Uterus (tissue), 4 donors: ENCODE results near the gene SH3PXD2B. TPM values are rescaled to one million over a fixed set of nuclear protein-coding genes. Genes with fewer than 3 reads are reported as not detected.
"Not testable (repeated sequence)": the region's sequence is repeated elsewhere in the genome, so short reads cannot be mapped to it uniquely, and the experiment has no call there.

Experiments
- DNase-seq, 2 donors: peaks; one replicate each; pipeline ENCODE4 v3.0.0-alpha.2; 2019 to 2020
- H3K27ac ChIP-seq, 2 donors: fragments of 200-600 bp; sonication (generic); 1 replicate in 1 of 2; 2 replicates in 1 of 2; pipeline ENCODE4 v1.5.1; 2016 to 2018
- H3K27me3 ChIP-seq, 2 donors: fragments of 200-600 bp; sonication (generic); one replicate each; pipeline ENCODE4 v1.5.1; 2018 to 2019; ENCODE audit warnings: control low read depth in 1 of 2
- H3K36me3 ChIP-seq, 2 donors: fragments of 200-600 bp; sonication (generic); one replicate each; pipeline ENCODE4 v1.5.1; 2019; ENCODE audit warnings: control low read depth in 1 of 2
- H3K4me1 ChIP-seq, 2 donors: fragments of 200-600 bp; sonication (generic); one replicate each; pipeline ENCODE4 v1.5.1; 2018 to 2019; ENCODE audit warnings: control low read depth in 1 of 2
- H3K4me3 ChIP-seq, 2 donors: fragments of 200-600 bp; sonication (generic); 1 replicate in 1 of 2; 2 replicates in 1 of 2; pipeline ENCODE4 v1.5.1; 2018 to 2019; ENCODE audit warnings: mild to moderate bottlenecking in 1 of 2
- H3K9me3 ChIP-seq, 2 donors: fragments of 200-600 bp; sonication (generic); one replicate each; pipeline ENCODE4 v1.5.1; 2019; ENCODE audit warnings: control low read depth in 1 of 2
- CTCF ChIP-seq, 4 experiments: fragments of 200-600 bp in 2 of 4; fragments of 450-650 bp in 2 of 4; sonication (generic) in 2 of 4; IDR thresholded peaks; one replicate each; pipeline ENCODE4 v1.5.1; 2016 to 2019; ENCODE audit warnings: antibody characterized with exemption in 4 of 4, mild to moderate bottlenecking in 2 of 4, moderate library complexity in 1 of 4
- POLR2A ChIP-seq, 2 donors: fragments of 450-650 bp; IDR thresholded peaks; one replicate each; pipeline ENCODE4 v1.6.1; 2016; ENCODE audit warnings: antibody characterized with exemption in 2 of 2, mild to moderate bottlenecking in 1 of 2, moderate library complexity in 1 of 2
- intact Hi-C: fragments of 100-400 bp; cut with DNase I; formaldehyde crosslinking; loops from one replicate; pipeline ENCODE4 v1.15.1; 2023; ENCODE audit warnings: low total_unique reads
- total RNA-seq, 4 donors: library from RNA; depleted of rRNA in 3 of 4; stranded (reverse); fragments of >200 nt in 3 of 4; gene quantifications; one replicate each; pipeline versions ENCODE4 v1.1.0 to v1.2.4, GENCODE V29; 2014 to 2023
- donor health status: DM: yes; HTN: yes; CAD: no.

SH3PXD2B gene
- total RNA-seq, 4 donors from 2014 or later, result 26.1 to 82.6 (median 31.0) TPM

GRCh38 chr5:172302047-172302710 is 152.1 kb downstream of the SH3PXD2B start:
- TF ChIP-seq POLR2A (IDR thresholded peaks at IDR 0.05), result no peak
- no peak for TF ChIP-seq CTCF (IDR thresholded peaks at IDR 0.05)
- DNase-seq, result no peak

DNA sequence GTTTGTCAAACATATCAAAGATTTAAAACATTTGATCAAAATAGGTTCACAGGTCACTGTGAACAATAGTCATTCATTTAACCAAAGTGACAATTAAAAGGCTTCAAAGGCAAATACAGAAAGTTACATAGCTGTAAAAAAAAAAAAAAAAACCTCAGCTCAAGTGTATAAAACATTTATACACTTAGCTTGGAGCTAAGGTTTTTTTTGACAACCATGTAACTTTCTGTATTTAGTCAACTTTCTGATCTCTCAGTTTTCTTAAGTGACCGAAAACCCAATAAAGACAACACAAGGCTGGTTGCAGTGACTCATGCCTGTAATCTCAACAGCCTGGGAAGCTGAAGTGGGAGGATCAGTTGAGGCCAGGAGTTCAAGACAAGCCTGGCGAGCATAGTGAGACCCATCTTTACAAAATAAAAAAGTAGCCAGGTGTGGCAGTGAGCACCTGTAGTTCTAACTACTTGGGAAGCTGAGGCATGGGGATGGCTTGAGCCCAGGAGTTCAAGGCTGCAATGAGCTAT is 154.3 kb downstream of the SH3PXD2B start:
- Histone ChIP-seq H3K4me3 (no peak overlapping the region), H3K4me1 (no peaks in the 10 kb centered on the region), H3K27me3 (no peaks in the 10 kb centered on the region), H3K27ac (no peak overlapping the region), H3K36me3 (no peaks in the 10 kb centered on the region), H3K9me3 (no peaks in the 10 kb centered on the region)
- no peak for DNase-seq
- intact Hi-C loops, result no loop called here
- TF ChIP-seq POLR2A (IDR thresholded peaks at IDR 0.05) (no peak), CTCF (IDR thresholded peaks at IDR 0.05) (no peak)

More at GRCh38 chr5:172302047-172302710, 152.1 kb downstream of the SH3PXD2B start:
- Histone ChIP-seq H3K27me3 (no peaks in the 10 kb centered on the region), H3K4me1 (no peaks in the 10 kb centered on the region), H3K36me3 (no peaks in the 10 kb centered on the region), H3K4me3 (no peak overlapping the region), H3K9me3 (no peaks in the 10 kb centered on the region), H3K27ac (no peak overlapping the region)
- intact Hi-C loops, result no loop called here

DNA sequence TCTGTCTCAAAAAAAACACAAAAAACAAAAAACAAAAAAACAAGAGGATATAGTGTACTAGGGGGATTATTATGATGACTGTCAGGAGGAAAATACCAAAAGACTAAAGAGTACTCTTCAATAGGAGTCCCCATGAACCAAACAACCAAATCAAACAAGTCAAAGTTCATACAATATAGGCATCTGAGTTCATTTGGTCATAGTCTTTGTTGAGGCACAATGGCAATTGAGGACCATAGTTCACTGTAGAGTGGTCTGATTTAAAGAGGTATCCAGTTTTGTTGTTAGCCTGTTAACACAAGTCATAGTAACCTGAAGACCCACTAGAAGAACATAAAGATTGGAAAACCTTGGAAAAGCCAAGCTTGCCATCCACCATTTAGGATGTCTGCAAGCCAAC is 159.5 kb downstream of the SH3PXD2B start:
- Histone ChIP-seq H3K27me3 (no peaks in the 10 kb centered on the region), H3K4me3 (no peak overlapping the region), H3K9me3 (no peaks in the 10 kb centered on the region), H3K4me1 (no peaks in the 10 kb centered on the region), H3K36me3 (no peaks in the 10 kb centered on the region), H3K27ac (no peak overlapping the region)
- intact Hi-C loops, result loop anchor here (5.0 kb wide), 1 partner anchor 193 kb away; no protein-coding TSS in a partner anchor
- no peak for DNase-seq
- TF ChIP-seq CTCF (IDR thresholded peaks at IDR 0.05), result no peak

DNA sequence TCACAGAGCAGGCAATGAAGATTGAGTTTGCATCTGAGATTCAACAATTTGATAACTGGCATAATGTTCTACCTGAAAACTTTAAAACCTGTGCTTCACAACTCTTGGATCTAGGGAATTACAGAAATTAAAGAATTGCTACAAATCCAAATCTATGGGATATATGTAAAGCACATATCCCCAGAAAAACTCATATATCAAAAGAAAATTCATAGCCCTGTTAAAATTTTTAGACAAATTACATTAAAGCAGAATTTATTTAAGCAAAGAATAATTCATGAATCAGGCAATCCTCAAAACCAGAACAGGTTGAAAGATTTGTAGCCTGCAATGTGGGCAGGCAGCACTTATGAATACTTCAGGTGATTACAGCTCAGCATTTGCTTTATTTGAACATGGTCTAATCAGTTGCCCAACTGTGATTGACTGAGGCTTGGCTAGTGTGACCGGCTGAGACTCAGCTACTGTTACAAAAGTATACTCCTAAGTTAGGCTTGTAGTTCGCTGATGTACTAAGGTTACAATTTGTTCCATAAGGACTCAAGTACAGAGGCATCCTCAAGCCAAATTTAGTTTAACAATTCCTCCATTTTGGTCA is 160.5 kb downstream of the SH3PXD2B start:
- DNase-seq, result no peak
- no peak overlapping the region for H3K27ac ChIP-seq
- H3K27me3 ChIP-seq, result no peaks in the 10 kb centered on the region
- H3K4me3 ChIP-seq, result no peak overlapping the region
- no peaks in the 10 kb centered on the region for H3K36me3 ChIP-seq
- intact Hi-C loops, result loop anchor here (5.0 kb wide), 1 partner anchor 192 kb away; no protein-coding TSS in a partner anchor
- no peaks in the 10 kb centered on the region for H3K9me3 ChIP-seq
- H3K4me1 ChIP-seq, result no peaks in the 10 kb centered on the region
- TF ChIP-seq POLR2A (IDR thresholded peaks at IDR 0.05), result no peak

GRCh38 chr5:172293054-172293744 is 161.1 kb downstream of the SH3PXD2B start:
- intact Hi-C loops, result loop anchor here (5.0 kb wide), 1 partner anchor 191 kb away; no protein-coding TSS in a partner anchor
- Histone ChIP-seq H3K4me3 (no peak overlapping the region), H3K27me3 (no peaks in the 10 kb centered on the region), H3K4me1 (no peaks in the 10 kb centered on the region), H3K9me3 (no peaks in the 10 kb centered on the region), H3K36me3 (no peaks in the 10 kb centered on the region), H3K27ac (no peak overlapping the region)
- peak; percentile 48 to 58 for DNase-seq
- TF ChIP-seq POLR2A (IDR thresholded peaks at IDR 0.05), result no peak
- peak; percentile 68 to 83 (median 76) for TF ChIP-seq CTCF (IDR thresholded peaks at IDR 0.05)

DNA sequence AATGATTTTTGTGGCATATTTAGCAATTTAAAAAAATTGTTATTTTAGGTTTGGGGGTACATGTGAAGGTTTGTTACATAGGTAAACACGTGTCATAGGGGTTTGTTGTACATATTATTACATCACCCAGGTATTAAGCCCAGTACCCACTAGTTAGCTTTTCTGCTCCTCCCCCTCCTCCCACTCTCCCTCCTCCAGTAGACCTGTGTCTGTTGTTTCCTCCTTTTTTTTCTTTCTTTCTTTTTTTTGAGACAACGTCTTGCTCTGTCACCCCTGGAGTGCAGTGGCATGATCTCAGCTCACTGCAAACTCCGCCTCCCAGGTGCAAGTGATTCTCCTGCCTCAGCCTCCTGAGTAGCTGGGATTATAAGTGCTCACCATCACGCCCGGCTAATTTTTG is 162.5 kb downstream of the SH3PXD2B start:
- intact Hi-C loops, result loop anchor here (5.0 kb wide), 1 partner anchor 190 kb away; no protein-coding TSS in a partner anchor
- not testable (repeated sequence) for DNase-seq, H3K9me3 ChIP-seq, H3K27me3 ChIP-seq, H3K27ac ChIP-seq, H3K4me1 ChIP-seq, H3K4me3 ChIP-seq, H3K36me3 ChIP-seq
